ENCODE results near the gene BICDL1.

The BICDL1 gene

DNA sequence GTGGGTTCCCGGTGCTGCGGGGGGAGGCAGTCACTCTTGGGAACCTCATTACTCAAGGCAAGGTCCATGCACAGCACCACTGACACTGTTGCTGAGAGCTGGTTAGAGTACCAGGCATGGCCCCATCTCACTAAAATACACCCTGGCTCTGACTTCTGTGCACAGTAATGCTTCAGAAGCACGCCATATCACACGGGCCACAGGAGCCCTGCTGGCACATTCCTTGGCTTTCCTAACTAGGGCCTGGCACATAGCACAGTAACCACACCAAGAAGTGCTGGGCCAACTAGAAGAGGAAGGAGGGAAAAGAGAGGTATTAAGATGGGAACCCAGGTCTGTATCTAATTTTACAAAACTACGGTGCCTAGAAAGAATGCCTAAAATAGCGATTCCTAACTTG lies 141.0 kb downstream of the BICDL1 start:
- ChIA-PET POLR2A (no interaction called here), CTCF (no interaction called here)
- TF ChIP-seq ZNF658 (tag by site-specific recombination; IDR thresholded peaks at IDR 0.05) (no peak), ZFP3 (tag by site-specific recombination; IDR thresholded peaks at IDR 0.05; ENCODE audit: low read depth) (no peak)
- H3K4me1 ChIP-seq (ENCODE audit: control insufficient read depth, insufficient read depth, low read length) = no peaks in the 10 kb centered on the region
- peaks cover 36 to 94% of the 10 kb centered on the region in 2 experiments for H3K36me3 ChIP-seq (ENCODE audit: control insufficient read depth in 2 of 2, insufficient read depth in 1 of 2, low read length in 2 of 2)
- H3K27ac ChIP-seq (ENCODE audit: extremely low read depth, low read depth, low read length) = no peak overlapping the region
- H3K4me3 ChIP-seq (ENCODE audit: low read depth, low read length) = no peak overlapping the region
- H3K9me3 ChIP-seq (ENCODE audit: control insufficient read depth, insufficient read depth, low read depth, low read length) = no peaks in the 10 kb centered on the region

DNA sequence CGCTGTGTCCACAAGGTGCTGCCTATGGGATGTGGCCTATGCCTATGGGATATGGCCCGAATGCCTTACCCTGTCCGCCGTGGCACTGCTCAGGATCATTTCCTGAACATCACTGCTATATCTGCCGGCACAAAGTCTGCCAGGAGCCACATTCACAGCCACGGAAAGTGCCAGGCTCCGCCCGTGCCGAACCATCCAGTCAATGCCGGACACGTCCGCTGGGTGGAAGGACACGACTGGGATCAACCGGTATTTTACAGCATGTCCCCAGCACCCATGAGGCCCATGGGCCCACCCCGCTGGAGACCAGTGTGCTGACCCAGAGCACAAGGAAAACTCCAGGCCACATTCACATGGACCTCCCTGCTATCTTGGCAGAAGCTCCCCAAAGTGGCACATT lies 142.1 kb downstream of the BICDL1 start:
- H3K27ac ChIP-seq (ENCODE audit: extremely low read depth, low read depth, low read length) = no peak overlapping the region
- no peak overlapping the region for H3K4me3 ChIP-seq (ENCODE audit: low read depth, low read length)
- H3K9me3 ChIP-seq (ENCODE audit: control insufficient read depth, insufficient read depth, low read depth, low read length) = no peaks in the 10 kb centered on the region
- CTCF ChIA-PET = no interaction called here
- H3K36me3 ChIP-seq (ENCODE audit: control insufficient read depth in 2 of 2, insufficient read depth in 1 of 2, low read length in 2 of 2) = peaks cover 46 to 99% of the 10 kb centered on the region in 2 experiments
- no peaks in the 10 kb centered on the region for H3K4me1 ChIP-seq (ENCODE audit: control insufficient read depth, insufficient read depth, low read length)
- TF ChIP-seq ZNF785 (tag by site-specific recombination; IDR thresholded peaks at IDR 0.05) (no peak), GLI4 (tag by site-specific recombination; IDR thresholded peaks at IDR 0.05) (no peak), IKZF3 (tag by site-specific recombination; IDR thresholded peaks at IDR 0.05) (no peak), ZNF560 (tag by site-specific recombination; IDR thresholded peaks at IDR 0.05; ENCODE audit: borderline replicate concordance) (no peak), ZNF391 (tag by site-specific recombination; IDR thresholded peaks at IDR 0.05; ENCODE audit: borderline replicate concordance, low read depth) (no peak), ZBTB8A (tag by site-specific recombination; IDR thresholded peaks at IDR 0.05) (no peak), SCRT1 (tag by site-specific recombination; IDR thresholded peaks at IDR 0.05; ENCODE audit: borderline replicate concordance) (no peak), HOXA7 (CRISPR knock-in tag; IDR thresholded peaks at IDR 0.05; ENCODE audit: borderline replicate concordance) (no peak), ZNF501 (tag by site-specific recombination; IDR thresholded peaks at IDR 0.05) (no peak), ZNF221 (tag by site-specific recombination; IDR thresholded peaks at IDR 0.05; ENCODE audit: borderline replicate concordance) (no peak), SP3 (tag by site-specific recombination; IDR thresholded peaks at IDR 0.05) (no peak), ZNF621 (tag by site-specific recombination; IDR thresholded peaks at IDR 0.05) (no peak)
- TF ChIP-seq, protein P1, sequence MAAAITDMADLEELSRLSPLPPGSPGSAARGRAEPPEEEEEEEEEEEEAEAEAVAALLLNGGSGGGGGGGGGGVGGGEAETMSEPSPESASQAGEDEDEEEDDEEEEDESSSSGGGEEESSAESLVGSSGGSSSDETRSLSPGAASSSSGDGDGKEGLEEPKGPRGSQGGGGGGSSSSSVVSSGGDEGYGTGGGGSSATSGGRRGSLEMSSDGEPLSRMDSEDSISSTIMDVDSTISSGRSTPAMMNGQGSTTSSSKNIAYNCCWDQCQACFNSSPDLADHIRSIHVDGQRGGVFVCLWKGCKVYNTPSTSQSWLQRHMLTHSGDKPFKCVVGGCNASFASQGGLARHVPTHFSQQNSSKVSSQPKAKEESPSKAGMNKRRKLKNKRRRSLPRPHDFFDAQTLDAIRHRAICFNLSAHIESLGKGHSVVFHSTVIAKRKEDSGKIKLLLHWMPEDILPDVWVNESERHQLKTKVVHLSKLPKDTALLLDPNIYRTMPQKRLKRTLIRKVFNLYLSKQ (tag by site-specific recombination; IDR thresholded peaks at IDR 0.05; ENCODE audit: borderline replicate concordance) = no peak
- POLR2A ChIA-PET = interaction anchor here (2.1 kb wide), 1 partner anchor 70 kb away, joined by 11 read pairs; the partner anchor contains the start of gene RPLP0

DNA sequence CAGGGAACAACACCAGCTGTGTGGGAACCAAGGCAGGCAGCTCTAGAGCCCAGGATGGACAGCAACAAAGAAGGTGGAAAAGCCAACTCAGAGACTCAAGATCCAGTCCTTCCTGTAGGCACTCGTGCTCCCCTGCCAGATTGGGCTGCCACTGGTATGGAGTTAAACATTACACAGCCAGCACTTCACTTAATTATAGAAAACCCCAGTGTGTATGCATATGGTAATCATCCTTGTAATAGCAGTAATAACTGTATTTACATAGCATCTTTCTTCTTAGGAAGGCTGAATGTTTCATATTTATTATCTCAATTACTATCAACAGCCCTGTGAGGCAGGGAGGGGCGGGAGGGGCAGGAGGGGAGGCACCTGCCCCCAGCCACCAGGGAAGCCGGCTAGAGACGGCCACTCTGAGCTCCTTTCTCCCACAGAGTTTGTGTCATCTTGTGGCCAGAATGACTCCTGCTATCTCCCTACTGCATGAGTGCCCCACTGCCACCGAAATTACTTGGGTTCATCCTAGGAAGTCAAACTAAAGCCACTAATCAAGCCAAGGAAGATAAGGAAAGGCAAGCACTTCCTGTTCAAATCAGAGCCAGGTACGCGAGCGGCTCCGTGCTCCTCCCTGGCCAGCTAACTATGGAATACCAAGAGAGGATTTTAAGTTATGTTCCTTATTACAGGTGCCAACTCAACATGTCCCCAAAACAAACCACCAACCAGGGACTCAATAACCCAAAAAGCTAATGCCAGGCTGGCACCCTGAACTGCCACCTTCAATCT lies 143.2 kb downstream of the BICDL1 start:
- CTCF ChIA-PET = interaction anchor here (0.5 to 0.6 kb wide), 2 partner anchors 17 to 80 kb away, joined by 3 to 5 read pairs; no protein-coding TSS in a partner anchor
- H3K4me3 ChIP-seq (ENCODE audit: low read depth, low read length) = no peak overlapping the region
- H3K9me3 ChIP-seq (ENCODE audit: control insufficient read depth, insufficient read depth, low read depth, low read length) = no peaks in the 10 kb centered on the region
- POLR2A ChIA-PET = interaction anchor here (2.1 kb wide), 1 partner anchor 69 kb away, joined by 11 read pairs; the partner anchor contains the start of gene RPLP0
- TF ChIP-seq ZNF555 (tag by site-specific recombination; conservative IDR thresholded peaks at IDR 0.05) = no peak
- no peak for TF ChIP-seq ZNF510 (tag by site-specific recombination; IDR thresholded peaks at IDR 0.05; ENCODE audit: insufficient replicate concordance)
- peaks cover 50 to 99% of the 10 kb centered on the region in 2 experiments for H3K36me3 ChIP-seq (ENCODE audit: control insufficient read depth in 2 of 2, insufficient read depth in 1 of 2, low read length in 2 of 2)
- H3K4me1 ChIP-seq (ENCODE audit: control insufficient read depth, insufficient read depth, low read length) = no peaks in the 10 kb centered on the region
- no peak overlapping the region for H3K27ac ChIP-seq (ENCODE audit: extremely low read depth, low read depth, low read length)
